ENCODE measurements around the gene RELN. TPM values are rescaled to one million over a fixed set of nuclear protein-coding genes. Genes with fewer than 3 reads are reported as not detected.

The RELN gene
- total RNA-seq, 1 experiment from 2014 or later = 0.57 TPM

GRCh38 chr7:103651593-103652377 is 337.7 kb downstream of the RELN start:
- no peak for DNase-seq (ENCODE audit: extremely low read depth, low read depth)

- no peak for DNase-seq (ENCODE audit: extremely low read depth, low read depth)
Measured at GRCh38 chr7:103649052-103649451, 340.4 kb downstream of the RELN start.

- DNase-seq (ENCODE audit: extremely low read depth, low read depth) = no peak
Measured at GRCh38 chr7:103648135-103648534, 341.3 kb downstream of the RELN start.

- DNase-seq (ENCODE audit: extremely low read depth, low read depth) = no peak
Measured at GRCh38 chr7:103644319-103644718, 345.1 kb downstream of the RELN start.

- no peak for DNase-seq (ENCODE audit: extremely low read depth, low read depth)
Measured at GRCh38 chr7:103640031-103640779, 349.3 kb downstream of the RELN start.

GRCh38 chr7:103637726-103638125 is 351.7 kb downstream of the RELN start:
- no peak for DNase-seq (ENCODE audit: extremely low read depth, low read depth)

GRCh38 chr7:103637094-103637493 is 352.4 kb downstream of the RELN start:
- peak; percentile 7 for DNase-seq (ENCODE audit: extremely low read depth, low read depth)

- DNase-seq (ENCODE audit: extremely low read depth, low read depth) = no peak
Measured at GRCh38 chr7:103636153-103636552, 353.3 kb downstream of the RELN start.

GRCh38 chr7:103632972-103633371 is 356.5 kb downstream of the RELN start:
- no peak for DNase-seq (ENCODE audit: extremely low read depth, low read depth)

GRCh38 chr7:103632005-103632639 is 357.3 kb downstream of the RELN start:
- no peak for DNase-seq (ENCODE audit: extremely low read depth, low read depth)

- no peak for DNase-seq (ENCODE audit: extremely low read depth, low read depth)
Measured at GRCh38 chr7:103630318-103630717, 359.1 kb downstream of the RELN start.

GRCh38 chr7:103628742-103629141 is 360.7 kb downstream of the RELN start:
- no peak for DNase-seq (ENCODE audit: extremely low read depth, low read depth)

- no peak for DNase-seq (ENCODE audit: extremely low read depth, low read depth)
Measured at GRCh38 chr7:103626776-103627175, 362.7 kb downstream of the RELN start.

- DNase-seq (ENCODE audit: extremely low read depth, low read depth) = no peak
Measured at GRCh38 chr7:103622274-103622673, 367.2 kb downstream of the RELN start.

- no peak for DNase-seq (ENCODE audit: extremely low read depth, low read depth)
Measured at GRCh38 chr7:103613655-103614642, 375.5 kb downstream of the RELN start.

- DNase-seq (ENCODE audit: extremely low read depth, low read depth) = no peak
Measured at GRCh38 chr7:103609778-103610177, 379.7 kb downstream of the RELN start.

GRCh38 chr7:103605640-103606039 is 383.8 kb downstream of the RELN start:
- no peak for DNase-seq (ENCODE audit: extremely low read depth, low read depth)

GRCh38 chr7:103598326-103598905 is 391.0 kb downstream of the RELN start:
- DNase-seq (ENCODE audit: extremely low read depth, low read depth) = no peak

GRCh38 chr7:103597606-103598005 is 391.9 kb downstream of the RELN start:
- DNase-seq (ENCODE audit: extremely low read depth, low read depth) = no peak

- no peak for DNase-seq (ENCODE audit: extremely low read depth, low read depth)
Measured at GRCh38 chr7:103594186-103594585, 395.3 kb downstream of the RELN start.
